HG02884 (cell line): ENCODE data around the gene KCTD17.

Experiments used
- ATAC-seq: cut with Tn5 transposase; IDR thresholded peaks from one replicate; pipeline ENCODE4 v1.9.1; 2021; ENCODE audit warnings: mild to moderate bottlenecking, moderate library complexity; ENCODE audit not compliant: unreplicated experiment

Gene KCTD17, protein sequence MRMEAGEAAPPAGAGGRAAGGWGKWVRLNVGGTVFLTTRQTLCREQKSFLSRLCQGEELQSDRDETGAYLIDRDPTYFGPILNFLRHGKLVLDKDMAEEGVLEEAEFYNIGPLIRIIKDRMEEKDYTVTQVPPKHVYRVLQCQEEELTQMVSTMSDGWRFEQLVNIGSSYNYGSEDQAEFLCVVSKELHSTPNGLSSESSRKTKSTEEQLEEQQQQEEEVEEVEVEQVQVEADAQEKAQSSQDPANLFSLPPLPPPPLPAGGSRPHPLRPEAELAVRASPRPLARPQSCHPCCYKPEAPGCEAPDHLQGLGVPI

DNA sequence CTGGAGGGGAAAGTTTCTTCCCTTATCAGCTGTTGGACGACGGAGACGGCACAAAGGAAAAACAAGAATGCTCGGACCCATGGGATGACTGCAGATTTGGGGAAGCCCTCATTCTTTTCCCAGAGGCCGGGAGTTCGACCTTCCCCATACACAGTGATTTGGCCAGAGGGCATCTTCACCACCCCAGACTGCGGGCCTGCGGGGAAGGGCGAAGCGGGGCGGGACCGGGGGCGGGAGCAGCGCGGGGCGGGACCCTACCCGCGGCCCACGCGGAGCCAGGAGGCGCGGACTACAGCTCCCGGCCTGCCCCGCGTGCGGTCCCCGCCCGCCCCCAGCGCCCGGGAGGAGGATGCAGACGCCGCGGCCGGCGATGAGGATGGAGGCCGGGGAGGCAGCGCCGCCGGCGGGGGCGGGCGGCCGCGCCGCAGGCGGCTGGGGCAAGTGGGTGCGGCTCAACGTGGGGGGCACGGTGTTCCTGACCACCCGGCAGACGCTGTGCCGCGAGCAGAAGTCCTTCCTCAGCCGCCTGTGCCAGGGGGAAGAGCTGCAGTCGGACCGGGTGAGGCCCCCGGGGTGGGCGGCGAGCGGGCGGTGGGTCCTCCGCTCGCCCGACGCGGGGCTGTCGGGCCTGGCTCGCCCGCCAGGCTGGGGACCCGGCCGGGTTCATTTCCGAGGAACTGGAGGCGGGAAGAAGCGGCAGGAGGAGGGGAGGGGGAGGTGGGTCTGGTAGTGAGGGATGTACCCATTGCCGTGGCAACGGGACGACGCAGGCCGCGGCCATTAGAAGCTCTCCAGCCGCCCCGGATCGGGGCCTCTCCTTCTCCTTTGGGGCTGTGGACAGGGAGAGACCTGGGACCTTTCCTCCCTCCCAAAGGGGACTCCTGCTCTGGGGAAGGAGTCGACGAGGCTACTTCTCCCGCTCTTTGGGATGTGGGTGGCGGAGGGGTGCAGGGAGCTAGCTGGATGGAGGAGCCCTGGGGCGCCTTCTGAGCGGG lies at the start of gene KCTD17:
KCTD17 (plus strand) TSS at position 352 of the 995 bp plus-strand sequence; CDS start at position 371, 19 bp downstream.
- ATAC-seq, result no peak

DNA sequence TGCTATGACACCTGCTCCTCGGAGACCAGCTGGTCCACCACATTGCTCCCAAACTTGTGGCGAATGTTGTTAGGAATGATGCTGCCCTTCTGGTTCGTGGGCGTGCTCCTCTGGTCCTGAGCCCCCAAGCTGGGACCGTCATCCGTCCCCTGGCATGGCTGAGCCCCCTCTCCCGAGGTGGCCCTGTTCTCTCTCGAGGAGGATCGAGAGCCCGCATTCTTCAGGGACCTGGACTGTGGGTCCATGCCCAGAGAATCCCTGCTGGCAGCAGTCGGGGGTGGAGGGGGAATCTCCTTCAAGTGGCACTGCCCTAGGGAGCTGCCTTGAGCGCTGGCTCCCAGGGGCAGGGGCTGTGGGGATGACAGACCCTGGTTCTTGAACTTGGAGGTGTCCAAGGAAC lies 49.7 kb upstream of the KCTD17 start:
- no peak for ATAC-seq

DNA sequence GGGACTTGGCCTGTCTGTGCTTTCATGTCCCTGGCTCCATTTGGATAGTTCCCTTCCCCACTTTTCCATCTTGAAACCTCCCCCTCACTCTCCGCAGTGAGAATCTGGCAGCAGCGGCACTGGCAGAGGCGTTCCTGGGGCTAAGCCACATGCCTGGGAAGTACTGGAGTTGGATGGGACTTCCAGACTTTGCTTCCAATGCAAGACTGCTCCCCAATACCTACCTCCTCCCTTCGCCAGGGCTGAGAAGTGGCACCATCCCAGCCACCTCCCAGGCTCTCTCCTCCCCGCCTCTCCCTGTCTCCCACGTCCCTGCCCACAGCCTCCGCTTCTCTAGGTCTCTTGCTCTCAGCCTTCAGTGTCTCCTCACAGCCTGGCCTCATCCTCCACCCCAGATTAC lies 48.9 kb upstream of the KCTD17 start:
- ATAC-seq, result no peak

DNA sequence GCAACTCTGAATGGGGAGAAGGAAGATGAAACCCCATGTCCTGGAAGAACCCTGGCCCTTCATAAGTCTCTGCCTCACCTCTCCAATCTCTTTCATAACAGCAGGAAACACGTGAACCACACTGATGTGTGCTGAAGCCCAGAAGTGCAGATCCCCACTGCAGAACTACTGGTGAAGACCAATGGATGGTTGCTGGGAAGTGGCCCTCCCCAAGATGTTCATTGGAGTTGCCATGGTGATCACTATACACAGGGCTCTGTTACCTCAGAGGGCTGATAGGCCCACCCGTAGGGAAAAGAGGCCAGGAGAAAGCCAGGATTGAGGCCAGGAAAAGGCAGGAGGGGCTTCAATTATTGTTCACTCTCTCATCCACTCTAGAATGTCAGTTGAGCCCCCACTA lies 43.9 kb upstream of the KCTD17 start:
- ATAC-seq, result no peak

DNA sequence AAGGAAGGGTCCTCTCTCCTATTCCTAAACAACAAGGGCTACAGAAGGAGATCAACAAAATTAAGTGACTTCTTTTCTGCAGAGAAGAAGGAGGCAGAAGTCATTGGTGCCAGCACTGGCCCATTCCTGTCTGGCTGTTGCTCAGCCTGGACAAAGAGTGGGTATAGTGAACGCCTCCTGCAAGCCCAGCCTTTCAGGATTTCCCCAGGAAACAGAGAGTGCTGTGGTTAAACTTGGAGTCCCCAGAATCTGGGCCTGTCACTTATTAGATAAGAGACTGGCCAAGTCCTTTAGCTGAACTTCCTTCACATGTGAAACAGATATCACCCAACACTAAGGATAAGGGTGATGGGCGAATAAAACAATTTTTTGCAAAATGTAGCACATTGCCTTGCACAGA lies 43.2 kb upstream of the KCTD17 start:
- ATAC-seq, result no peak

DNA sequence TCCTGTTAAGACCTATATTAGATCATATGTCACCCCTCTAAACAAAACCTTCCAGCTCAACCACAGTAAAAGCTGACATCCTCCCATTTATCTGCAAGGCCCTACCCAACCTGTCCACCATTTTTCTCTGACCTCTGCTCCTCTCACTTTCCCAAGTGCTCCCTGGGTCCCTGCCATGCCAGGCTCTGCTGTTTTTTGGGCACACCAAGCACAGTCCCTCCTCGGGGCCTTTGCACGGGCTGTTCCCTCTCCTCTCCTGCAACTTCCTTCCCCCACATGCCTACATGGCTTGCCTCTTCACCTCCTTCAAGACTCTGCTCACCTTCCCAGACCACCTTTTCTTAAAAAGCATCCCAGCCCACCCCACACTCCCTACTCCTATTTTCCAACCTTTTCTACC lies 42.1 kb upstream of the KCTD17 start:
- ATAC-seq, result no peak

DNA sequence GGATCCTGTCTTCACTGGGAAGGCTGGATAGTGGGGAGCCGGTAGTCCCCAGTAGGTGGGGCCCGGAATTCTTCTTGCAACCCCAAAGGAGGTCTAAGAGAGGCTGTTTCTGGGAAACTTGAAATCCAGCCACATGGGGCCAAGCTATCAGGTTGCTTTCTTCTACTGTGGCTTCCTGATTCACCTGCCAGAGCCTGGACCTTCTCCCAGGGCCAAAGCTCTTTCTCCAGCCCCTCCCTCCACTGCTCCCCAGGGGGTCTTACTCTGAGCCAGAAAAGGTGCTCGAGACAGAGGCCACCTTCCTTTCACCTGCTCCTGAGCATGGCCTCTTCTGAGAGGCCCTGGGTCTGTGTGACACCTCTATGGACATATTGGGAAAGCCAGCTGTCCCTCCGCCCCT lies 41.4 kb upstream of the KCTD17 start:
- ATAC-seq, result no peak

DNA sequence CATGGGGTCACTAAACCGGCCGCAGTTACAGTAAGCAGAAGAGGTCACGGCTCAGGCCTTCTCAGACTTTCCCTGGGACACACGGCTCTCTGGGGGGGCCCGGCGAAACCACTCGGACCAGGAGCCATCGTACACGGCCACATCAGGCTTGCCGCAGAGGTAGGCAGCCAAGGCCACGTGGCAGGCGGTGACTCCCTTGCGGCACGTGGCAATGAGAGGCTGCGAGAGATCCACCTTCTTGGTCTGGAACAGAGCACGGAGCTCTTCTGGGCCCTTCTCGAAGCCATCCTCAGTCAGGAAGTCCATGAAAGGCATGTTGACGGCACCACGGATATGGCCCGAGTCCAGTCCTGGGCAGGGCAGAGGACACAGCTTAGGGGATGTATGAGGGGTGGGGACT lies 40.6 kb upstream of the KCTD17 start:
- ATAC-seq, result no peak

DNA sequence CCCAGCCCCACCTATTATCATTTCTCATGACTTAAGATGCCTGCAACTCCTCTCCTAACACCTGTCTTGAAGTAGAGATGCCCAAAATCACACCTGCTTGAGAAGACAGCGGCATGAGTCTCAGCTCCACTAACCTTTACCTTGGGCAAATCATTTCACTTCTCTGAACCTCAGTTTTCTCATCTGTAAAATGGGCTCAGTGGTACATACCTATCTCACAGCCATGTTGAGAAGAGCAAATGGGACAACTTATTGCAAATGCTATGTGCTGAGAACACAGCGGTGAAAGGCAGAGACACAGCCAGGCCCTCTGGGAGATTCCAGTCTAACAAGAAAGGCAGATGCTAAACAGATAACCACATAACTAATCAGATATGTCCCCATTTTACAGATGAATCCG lies 40.1 kb upstream of the KCTD17 start:
- ATAC-seq, result no peak

DNA sequence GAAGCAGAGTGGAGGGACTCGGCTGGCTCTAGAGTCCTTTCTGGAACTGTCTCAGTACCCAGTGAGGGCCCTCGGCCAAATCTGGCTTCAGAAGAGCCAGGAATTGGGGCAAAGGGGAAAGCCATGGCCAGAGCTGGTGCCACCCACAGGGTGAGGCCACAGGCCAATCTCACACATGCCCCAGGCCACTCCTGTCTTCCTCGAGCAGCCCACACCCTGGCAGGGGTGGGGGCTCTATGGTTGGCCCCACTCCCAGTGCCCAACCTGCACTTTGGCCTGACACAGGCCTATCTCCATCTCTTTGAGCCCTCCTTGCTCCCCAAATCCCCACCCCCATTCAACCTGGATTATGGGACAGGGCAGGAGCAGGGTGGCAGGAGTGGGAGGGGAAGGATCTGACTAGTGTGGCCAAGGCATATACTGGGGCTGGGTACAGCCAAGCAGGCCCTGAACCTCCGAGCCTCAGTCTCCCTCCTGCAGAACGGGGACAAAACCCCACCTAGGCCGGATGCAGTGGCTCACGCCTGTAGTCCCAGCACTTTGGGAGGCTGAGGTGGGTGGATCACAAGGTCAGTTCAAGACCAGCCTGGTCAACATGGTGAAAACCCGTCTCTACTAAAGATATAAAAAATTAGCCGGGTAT lies 39.2 kb upstream of the KCTD17 start:
- no peak for ATAC-seq

DNA sequence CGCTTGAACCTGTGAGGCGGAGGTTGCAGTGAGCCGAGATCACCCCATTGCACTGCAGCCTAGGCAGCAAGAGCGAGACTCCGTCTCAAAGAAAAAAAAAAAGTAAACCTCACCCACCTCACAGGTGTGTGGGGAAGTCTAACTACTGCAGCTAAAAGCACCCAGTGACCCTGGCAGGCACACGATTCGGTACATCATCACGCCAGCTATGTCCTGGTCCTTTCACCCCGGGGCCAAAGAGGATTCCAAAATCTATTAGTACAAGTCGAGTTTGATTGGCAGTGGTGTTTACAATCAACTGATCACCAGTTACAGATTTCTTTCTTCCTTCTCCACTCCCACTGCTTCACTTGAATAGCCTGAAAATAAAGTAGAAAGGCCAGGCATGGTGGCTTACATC lies 38.6 kb upstream of the KCTD17 start:
- no peak for ATAC-seq

DNA sequence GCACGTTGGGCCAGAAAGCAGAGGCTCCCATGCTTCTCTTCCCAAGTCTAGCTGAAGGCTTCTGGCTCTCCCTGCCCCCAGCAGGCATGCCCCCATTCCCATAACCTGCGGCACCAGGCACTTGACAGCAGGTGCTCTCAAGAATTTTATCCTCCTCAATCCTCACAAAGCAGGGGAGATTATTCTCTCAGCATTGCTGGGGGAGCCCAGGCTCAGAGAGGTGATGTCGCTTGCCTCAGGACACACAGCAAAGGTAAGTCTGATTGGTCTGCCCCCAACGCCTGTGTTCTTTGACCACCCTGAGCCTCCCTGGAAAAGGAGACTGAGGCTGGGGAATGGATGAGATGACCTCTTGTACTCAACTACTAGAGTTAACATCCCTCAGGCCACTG lies 37.1 kb upstream of the KCTD17 start:
- no peak for ATAC-seq

DNA sequence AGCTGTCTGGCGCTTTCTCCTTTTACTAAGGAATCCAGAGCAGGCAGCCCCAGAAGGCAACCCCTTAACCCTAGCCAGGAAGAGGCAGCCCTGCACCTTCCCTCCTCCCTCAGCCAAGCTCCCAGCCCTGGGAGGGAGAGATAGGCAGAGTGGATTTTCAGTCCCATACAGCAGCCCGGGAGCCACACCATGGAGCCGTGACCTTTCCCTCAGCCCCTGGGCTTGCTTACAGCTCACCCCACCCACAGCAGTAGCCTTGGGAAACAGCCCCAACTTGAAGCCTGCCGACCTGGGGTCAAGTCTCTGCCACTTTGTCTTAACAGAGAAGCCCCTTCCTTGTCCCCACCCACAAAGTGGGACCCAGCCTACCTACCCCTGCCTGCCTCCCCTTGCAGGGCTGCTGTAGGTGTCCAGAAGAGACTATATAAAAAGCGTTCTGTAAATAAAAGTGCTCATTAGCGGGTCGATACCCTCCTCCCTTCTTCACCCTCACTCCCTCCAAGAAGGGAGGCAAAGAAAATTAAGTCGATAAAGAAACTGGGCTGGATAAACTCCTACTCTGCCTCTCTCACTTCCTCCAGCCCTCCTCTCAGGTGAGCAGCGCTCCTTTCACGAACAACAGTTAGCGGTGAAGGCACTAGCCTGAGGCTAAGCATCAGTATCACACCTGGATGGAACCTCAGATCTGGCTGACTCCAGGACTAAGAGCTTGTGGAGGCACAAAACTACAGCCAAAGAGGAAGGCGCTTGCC lies 36.5 kb upstream of the KCTD17 start:
- no peak for ATAC-seq

DNA sequence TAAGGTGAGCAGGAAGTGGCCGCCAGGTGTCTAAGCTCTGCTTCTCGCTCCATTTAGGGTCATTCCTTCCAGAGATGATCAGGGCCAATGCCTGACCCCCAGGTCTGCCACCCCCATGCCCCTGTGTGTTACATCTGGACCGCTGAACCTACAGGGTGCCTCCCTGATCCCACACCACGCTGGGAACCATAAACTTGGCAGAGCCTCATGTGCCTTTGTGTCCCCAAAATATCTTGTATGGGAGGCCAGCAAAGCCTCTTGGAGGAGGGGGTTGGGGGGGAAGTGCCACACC lies 36.0 kb upstream of the KCTD17 start:
- ATAC-seq, result no peak

DNA sequence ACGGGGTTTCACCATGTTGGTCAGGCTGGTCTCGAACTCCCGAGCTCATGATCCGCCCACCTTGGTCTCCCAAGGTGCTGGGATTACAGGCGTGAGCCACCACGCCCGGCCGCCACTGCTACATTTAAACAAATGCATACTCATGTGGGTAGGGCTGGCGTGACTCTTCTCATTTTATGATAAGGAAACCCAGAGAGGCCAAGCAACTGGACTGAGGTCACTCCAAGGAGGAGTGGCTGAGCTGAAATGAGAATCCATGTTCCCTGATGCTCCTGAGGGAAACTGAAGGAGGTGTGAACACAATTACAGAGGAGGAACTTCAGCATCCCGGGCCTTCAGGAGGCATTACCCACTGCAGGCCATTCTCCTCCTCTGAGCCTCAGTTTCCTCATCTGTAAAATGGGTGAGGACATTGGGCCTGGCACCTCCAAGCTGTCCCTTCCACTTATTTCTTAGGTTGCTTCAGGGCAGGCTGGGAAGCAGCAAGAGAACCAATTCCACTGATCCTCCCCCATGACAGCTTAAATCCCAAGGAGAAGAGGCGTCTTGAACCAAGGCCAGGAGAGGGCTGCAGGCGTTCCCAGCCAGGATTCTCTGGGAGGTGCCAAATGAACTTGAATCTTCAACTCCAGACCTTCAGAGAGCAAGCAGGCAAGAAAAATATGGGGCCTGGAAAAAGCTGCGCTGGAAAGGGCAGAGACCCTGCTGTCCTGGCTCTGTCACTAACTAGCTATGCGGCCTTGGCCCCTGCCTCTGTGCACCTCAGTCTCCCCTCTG lies 35.2 kb upstream of the KCTD17 start:
- ATAC-seq, result no peak

DNA sequence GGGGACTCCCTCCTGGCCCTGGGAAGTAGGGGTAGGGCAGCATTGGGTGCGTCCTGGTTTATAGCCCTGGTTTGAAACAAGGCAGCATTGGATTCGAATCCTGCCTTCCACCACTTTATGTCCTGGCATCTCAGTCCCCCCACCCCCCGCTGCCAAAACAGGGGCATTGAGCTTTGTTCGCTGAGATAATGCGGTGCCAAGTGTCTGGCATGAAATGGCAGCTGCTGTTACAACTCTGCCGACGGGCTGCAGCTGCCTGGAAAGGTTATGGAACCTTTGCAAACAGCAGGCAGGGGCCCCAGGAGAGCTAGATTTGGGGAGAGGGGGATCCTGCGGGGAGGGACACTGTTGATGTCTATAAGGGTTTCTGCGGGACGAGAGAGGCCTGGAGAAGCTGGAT lies 34.2 kb upstream of the KCTD17 start:
- no peak for ATAC-seq

DNA sequence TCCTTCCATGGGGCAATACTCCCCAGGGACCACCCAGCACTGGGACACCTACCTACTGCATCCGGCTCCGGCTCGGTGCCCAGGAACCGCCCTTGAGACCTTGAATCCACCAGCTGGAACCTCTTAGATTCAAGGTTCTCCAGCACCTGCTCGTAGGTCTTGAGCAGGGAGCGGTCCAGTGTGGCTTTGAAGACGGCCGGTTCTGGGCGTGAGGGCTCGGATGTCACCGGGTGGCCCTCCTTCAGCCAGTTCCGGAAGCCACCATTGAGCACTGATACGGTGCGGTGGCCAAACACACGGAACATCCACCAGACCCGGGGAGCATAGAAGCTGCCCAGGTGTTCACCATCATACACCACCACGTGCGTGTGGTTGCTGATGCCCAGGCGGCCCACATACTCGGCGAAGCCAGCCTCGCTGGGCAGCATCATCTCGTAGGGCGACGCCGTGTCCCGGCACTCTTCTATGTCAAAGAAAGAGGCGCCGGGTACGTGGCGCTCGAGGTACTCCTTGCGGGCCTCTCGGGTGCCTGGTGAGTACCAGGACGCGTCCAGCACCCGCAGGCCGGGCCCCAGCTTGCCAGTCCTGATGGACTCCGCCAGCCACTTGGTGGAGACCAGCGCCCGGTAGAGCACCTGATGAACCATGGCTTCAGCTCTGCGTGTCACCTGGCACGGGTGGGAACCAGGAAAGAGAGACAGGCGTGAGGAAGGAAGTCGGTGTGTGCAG lies 33.3 kb upstream of the KCTD17 start:
- ATAC-seq, result no peak

DNA sequence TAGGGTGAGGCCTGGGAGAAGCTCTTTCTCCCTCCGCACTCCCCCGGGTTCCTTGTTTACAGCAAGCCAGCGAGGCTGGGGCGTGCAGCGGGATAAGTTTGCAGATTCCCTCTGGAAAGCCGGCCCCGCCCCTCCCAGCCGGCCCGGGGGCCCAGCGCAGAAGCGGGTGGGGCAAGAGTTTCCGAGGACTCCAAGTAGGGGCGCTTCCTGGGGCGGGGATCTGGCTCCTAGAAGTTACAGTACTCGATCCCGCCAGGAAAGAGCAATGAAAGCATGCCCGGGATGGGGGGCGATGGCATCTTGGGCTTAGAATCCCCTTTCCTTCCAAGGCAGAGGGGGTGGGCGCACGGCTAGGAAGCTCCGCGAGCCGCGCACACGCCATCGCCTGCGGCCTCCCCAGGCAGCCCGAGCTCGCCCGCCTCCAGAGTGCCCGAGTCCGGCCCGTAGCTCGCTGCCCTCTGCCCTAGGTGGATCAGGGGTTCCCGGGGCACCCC lies 32.7 kb upstream of the KCTD17 start:
- no peak for ATAC-seq
